Body of pancreas (tissue), 4 donors: ENCODE measurements around the gene TMEM170B. TPM values are rescaled to one million over a fixed set of nuclear protein-coding genes. Genes with fewer than 3 reads are reported as not detected.

Experiments used
- ATAC-seq: fragments of 150-250 bp; one replicate; pipeline ENCODE4 v1.9.1; 2016
- DNase-seq, 4 donors: peaks; one replicate each; pipeline ENCODE4 v3.0.0-alpha.2; 2019
- H3K27ac ChIP-seq, 4 donors: fragments of 200-600 bp; sonication (generic); 1 replicate in 3 of 4; 2 replicates in 1 of 4; pipeline versions ENCODE4 v1.5.1 to v1.6.1; 2016 to 2019; ENCODE audit warnings: mild to moderate bottlenecking in 1 of 4, mixed read lengths in 1 of 4, moderate library complexity in 1 of 4
- H3K27me3 ChIP-seq, 2 donors: fragments of 200-600 bp; sonication (generic); one replicate each; pipeline ENCODE4 v1.6.0; 2016; ENCODE audit warnings: mild to moderate bottlenecking in 1 of 2
- H3K36me3 ChIP-seq, 2 donors: fragments of 200-600 bp; sonication (generic); replicated peaks in 1 of 2; 2 replicates each; pipeline ENCODE4 v1.5.1; 2016; ENCODE audit warnings: low read depth in 2 of 2; ENCODE audit not compliant: insufficient read depth in 1 of 2
- H3K4me1 ChIP-seq: fragments of 200-600 bp; sonication (generic); one replicate; pipeline ENCODE4 v1.6.0; 2016
- H3K4me3 ChIP-seq, 2 donors: fragments of 200-600 bp; sonication (generic); 1 replicate in 1 of 2; 2 replicates in 1 of 2; pipeline ENCODE4 v1.5.1; 2016 to 2019
- H3K9me3 ChIP-seq, 3 donors: fragments of 200-600 bp; sonication (generic); 1 replicate in 2 of 3; 2 replicates in 1 of 3; pipeline ENCODE4 v1.5.1; 2016
- CTCF ChIP-seq, 7 experiments: fragments of 450-650 bp in 4 of 7; fragments of 200-600 bp in 3 of 7; sonication (generic) in 3 of 7; IDR thresholded peaks; one replicate each; pipeline ENCODE4 v1.5.1; 2016 to 2019; ENCODE audit warnings: antibody characterized with exemption in 7 of 7
- POLR2A ChIP-seq, 3 donors: fragments of 450-650 bp; IDR thresholded peaks; one replicate each; pipeline ENCODE4 v1.6.1; 2016; ENCODE audit warnings: antibody characterized with exemption in 3 of 3, mild to moderate bottlenecking in 2 of 3
- WGBS, 2 donors: methylation state at CpG; one replicate each; pipeline ENCODE4 v1.1.5; 2017; 5-methylcytosine and 5-hydroxymethylcytosine counted together
- intact Hi-C: fragments of 100-400 bp; cut with DNase I; formaldehyde crosslinking; loops from one replicate; pipeline ENCODE4 v1.15.1; 2023
- total RNA-seq, 2 donors: library from RNA; depleted of rRNA; stranded (reverse); fragments of >200 nt; gene quantifications; one replicate each; pipeline ENCODE4 v1.1.0, GENCODE V29; 2016

The TMEM170B gene
- total RNA-seq, 2 donors from 2014 or later, result 3.0 to 3.6 TPM

DNA sequence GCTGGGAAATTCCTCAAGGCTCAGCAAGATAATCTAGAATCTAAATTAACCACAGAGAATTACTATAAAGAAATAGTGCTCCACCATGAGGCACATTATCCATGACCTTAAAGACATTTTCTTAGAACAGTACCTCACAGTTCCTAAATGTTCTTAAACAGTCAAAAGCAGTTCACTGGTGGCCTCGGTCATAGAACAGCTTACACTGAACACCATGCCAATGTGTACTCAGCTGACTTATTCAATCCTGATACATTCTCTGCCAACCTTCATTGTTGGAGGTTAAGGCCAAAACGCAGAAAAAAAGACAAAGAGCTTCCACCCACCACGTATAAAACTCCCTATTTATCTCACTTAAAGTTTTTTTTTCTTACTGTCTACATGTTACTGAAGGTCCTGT lies 21.8 kb upstream of the TMEM170B start:
- intact Hi-C loops, result no loop called here
- Histone ChIP-seq H3K4me3 (no peak overlapping the region), H3K9me3 (no peaks in the 10 kb centered on the region), H3K27me3 (no peaks in the 10 kb centered on the region), H3K27ac (no peak overlapping the region), H3K36me3 (no peaks in the 10 kb centered on the region), H3K4me1 (peaks cover 14% of the 10 kb centered on the region)
- DNase-seq (peak in 3 of 4 donors; percentile 31 to 54 (median 38)), ATAC-seq (peak; percentile 73)
- TF ChIP-seq POLR2A (IDR thresholded peaks at IDR 0.05) (no peak), CTCF (IDR thresholded peaks at IDR 0.05) (no peak)
- WGBS, 2 donors, result 30 to 41% methylated on average over 3 of the region's 3 CpGs

- DNase-seq (peak in 2 of 4 donors; percentile 9 to 33), ATAC-seq (no peak)
- H3K27ac ChIP-seq, result no peak overlapping the region
- H3K36me3 ChIP-seq, result no peaks in the 10 kb centered on the region
- TF ChIP-seq POLR2A (IDR thresholded peaks at IDR 0.05) (no peak), CTCF (IDR thresholded peaks at IDR 0.05) (no peak)
- H3K4me1 ChIP-seq, result no peaks in the 10 kb centered on the region
- intact Hi-C loops, result no loop called here
- H3K9me3 ChIP-seq, result no peaks in the 10 kb centered on the region
- WGBS, 2 donors, result 76 to 83% methylated on average over 4 of the region's 4 CpGs
- H3K27me3 ChIP-seq, result no peaks in the 10 kb centered on the region
- H3K4me3 ChIP-seq, result no peak overlapping the region
Observed at GRCh38 chr6:11522812-11523605, 14.5 kb upstream of the TMEM170B start.

DNA sequence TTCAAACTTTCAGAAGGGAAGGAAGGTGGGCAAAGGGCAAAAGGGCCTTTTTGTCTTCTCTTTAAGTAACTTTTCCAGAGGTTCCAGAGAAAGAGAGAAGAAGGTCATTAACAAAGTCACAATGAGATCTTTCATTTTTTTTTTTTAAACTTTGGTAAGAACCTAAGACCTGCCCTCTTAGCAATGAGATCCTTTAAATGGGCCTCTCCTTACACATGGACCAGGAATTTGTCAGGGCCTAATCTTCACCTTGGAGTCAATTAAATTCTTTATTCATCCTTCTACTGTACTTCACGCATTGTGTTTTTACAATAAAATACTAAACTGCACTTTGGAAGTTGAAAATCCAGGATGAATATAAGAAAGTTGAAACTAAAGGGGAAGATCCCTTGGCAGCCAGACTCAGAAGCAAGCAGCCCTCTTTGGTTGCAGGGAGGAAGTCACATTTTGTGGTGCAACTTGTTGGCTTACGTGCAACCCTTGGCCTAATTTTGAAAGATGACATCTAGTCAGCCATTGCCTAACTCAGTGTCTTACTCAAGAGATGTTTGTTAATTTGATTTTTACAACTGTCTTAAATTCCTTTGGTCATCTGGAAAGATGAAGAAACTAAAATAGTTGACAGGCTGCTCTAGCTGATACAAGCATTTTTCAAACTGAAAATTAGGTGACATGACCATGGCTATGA lies 11.9 kb upstream of the TMEM170B start:
- WGBS, 2 donors, result 54 to 94% methylated on average over 2 of the region's 2 CpGs
- DNase-seq, result peak in 3 of 4 donors; percentile 13 to 63 (median 23)
- H3K27me3 ChIP-seq, result no peaks in the 10 kb centered on the region
- peak; percentile 30 for ATAC-seq
- H3K27ac ChIP-seq, result peak overlapping the region in 1 of 4 donors; percentile 56
- intact Hi-C loops, result no loop called here
- no peaks in the 10 kb centered on the region for H3K36me3 ChIP-seq
- H3K4me1 ChIP-seq, result no peaks in the 10 kb centered on the region
- no peak overlapping the region for H3K4me3 ChIP-seq
- TF ChIP-seq POLR2A (IDR thresholded peaks at IDR 0.05), result no peak
- TF ChIP-seq CTCF (IDR thresholded peaks at IDR 0.05), result no peak
- H3K9me3 ChIP-seq, result no peaks in the 10 kb centered on the region

- Histone ChIP-seq H3K9me3 (no peaks in the 10 kb centered on the region), H3K4me3 (no peak overlapping the region), H3K4me1 (no peaks in the 10 kb centered on the region), H3K27ac (no peak overlapping the region), H3K36me3 (no peaks in the 10 kb centered on the region), H3K27me3 (no peaks in the 10 kb centered on the region)
- TF ChIP-seq CTCF (IDR thresholded peaks at IDR 0.05) (no peak), POLR2A (IDR thresholded peaks at IDR 0.05) (no peak)
- intact Hi-C loops, result no loop called here
- ATAC-seq (no peak), DNase-seq (no peak)
- 58 to 75% methylated on average over 3 of the region's 3 CpGs for WGBS, 2 donors
Observed at GRCh38 chr6:11526156-11526505, 11.4 kb upstream of the TMEM170B start.
